ENCODE data around the gene UBE3C. TPM values are rescaled to one million over a fixed set of nuclear protein-coding genes. Genes with fewer than 3 reads are reported as not detected.

The UBE3C gene
- total and polyA plus RNA-seq, 9 of the 15 experiments (the other 6 are each of a cell fraction or from before 2014, with no cell fraction given): 9.6 to 91.7 (median 75.4) TPM

- TF ChIP-seq POLR2AphosphoS2 (IDR thresholded peaks at IDR 0.05; ENCODE audit: low read length): peak; percentile 53; the same call in 1 of the 2 replicates
- no peak for TF ChIP-seq NFE2 (IDR thresholded peaks at IDR 0.05; ENCODE audit: low read depth)
- peak; percentile 56; the same call in 1 of the 2 replicates for TF ChIP-seq POLR2G (IDR thresholded peaks at IDR 0.05; ENCODE audit: low read depth, low read length)
Observed at GRCh38 chr7:157271315-157271990, 132.7 kb downstream of the UBE3C start (continued).

DNA sequence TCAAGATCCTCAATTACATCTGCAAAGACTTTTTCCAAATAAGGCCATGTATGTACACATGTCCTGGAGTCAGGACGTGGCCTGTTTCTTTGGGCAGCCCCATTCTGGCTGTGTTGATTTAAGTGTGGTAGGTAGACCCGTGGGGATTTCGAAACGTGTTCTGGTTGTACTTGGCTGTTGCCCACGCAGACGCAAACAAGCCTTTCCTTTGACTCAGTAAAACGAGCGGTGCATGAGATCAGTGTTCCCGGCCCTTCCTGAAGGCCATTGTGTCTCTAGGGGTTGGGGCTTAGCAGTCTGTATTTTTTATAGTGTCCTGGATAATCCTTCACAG lies 133.2 kb downstream of the UBE3C start:
- Histone ChIP-seq H3K4me1 (replicated peaks in 1 of 2; ENCODE audit: control insufficient read depth in 2 of 2, insufficient read depth in 2 of 2, low read length in 2 of 2) (peaks cover 4 to 23% of the 10 kb centered on the region in 2 experiments; a peak in 4 of 5 replicates), H4K20me1 (replicated peaks; ENCODE audit: control insufficient read depth, insufficient read depth, low read length) (no peaks in the 10 kb centered on the region; the same call in 1 of the 2 replicates), H3K27ac (ENCODE audit: extremely low read depth, low read depth, low read length) (no peak overlapping the region), H3K27me3 (ENCODE audit: control insufficient read depth in 2 of 2, insufficient read depth in 2 of 2, low read length in 2 of 2) (no peaks in the 10 kb centered on the region), H2AFZ (ENCODE audit: low read depth, low read length) (no peak overlapping the region), H3K4me2 (ENCODE audit: insufficient read depth, low read length) (no peak overlapping the region), H3K9ac (ENCODE audit: insufficient read depth in 1 of 2, low read depth in 2 of 2, low read length in 2 of 2) (no peak overlapping the region), H3K79me2 (ENCODE audit: control insufficient read depth, insufficient read depth, low read length) (no peaks in the 10 kb centered on the region), H3K9me3 (replicated peaks; ENCODE audit: control insufficient read depth, insufficient read depth, low read depth, low read length) (no peaks in the 10 kb centered on the region), H3K9me1 (ENCODE audit: control insufficient read depth, insufficient read depth, low read length) (no peaks in the 10 kb centered on the region), H3K4me3 (no peak overlapping the region), H3K36me3 (ENCODE audit: control insufficient read depth, insufficient read depth, low read length) (peaks cover 51% of the 10 kb centered on the region)
- ChIA-PET POLR2A (interaction anchor here (0.7 kb wide), 1 partner anchor 249 kb away, joined by 3 read pairs; no protein-coding TSS in a partner anchor), CTCF (ENCODE audit: low intra/inter-chr PET ratio) (no interaction called here)
- 72% methylated on average over 9 of the region's 9 CpGs for WGBS (ENCODE audit: insufficient coverage, low coverage, missing lambda C conversion rate)
- in situ Hi-C loops (cut with MboI): loop anchor here (10.0 kb wide), 1 partner anchor 1467 kb away; no protein-coding TSS in a partner anchor
- intact Hi-C loops (cut with micrococcal nuclease): loop anchor here (2.0 to 5.0 kb wide), 4 partner anchors 70 to 1475 kb away; no protein-coding TSS in a partner anchor
- ATAC-seq (no peak), FAIRE-seq (no peak), DNase-seq (ENCODE audit: extremely low read depth in 1 of 4, low spot score in 3 of 4) (peak in 1 of 4 experiments; percentile 6)
- TF ChIP-seq CEBPB (tag; IDR thresholded peaks at IDR 0.05) (peak; percentile 45; the same call in 1 of the 2 replicates), BCOR (IDR thresholded peaks at IDR 0.05) (no peak), ZBTB17 (CRISPR knock-in tag; IDR thresholded peaks at IDR 0.05) (no peak), CEBPG (CRISPR knock-in tag; IDR thresholded peaks at IDR 0.05) (no peak), CEBPG (tag; conservative IDR thresholded peaks at IDR 0.05 in 1 of 2, IDR thresholded peaks at IDR 0.05 in 1 of 2) (peak in 1 of 2 experiments; percentile 27; a peak in 1 of 4 replicates), SRF (CRISPR knock-in tag; IDR thresholded peaks at IDR 0.05) (no peak), ZNF316 (IDR thresholded peaks at IDR 0.05) (no peak)
- TF ChIP-seq, protein P1, sequence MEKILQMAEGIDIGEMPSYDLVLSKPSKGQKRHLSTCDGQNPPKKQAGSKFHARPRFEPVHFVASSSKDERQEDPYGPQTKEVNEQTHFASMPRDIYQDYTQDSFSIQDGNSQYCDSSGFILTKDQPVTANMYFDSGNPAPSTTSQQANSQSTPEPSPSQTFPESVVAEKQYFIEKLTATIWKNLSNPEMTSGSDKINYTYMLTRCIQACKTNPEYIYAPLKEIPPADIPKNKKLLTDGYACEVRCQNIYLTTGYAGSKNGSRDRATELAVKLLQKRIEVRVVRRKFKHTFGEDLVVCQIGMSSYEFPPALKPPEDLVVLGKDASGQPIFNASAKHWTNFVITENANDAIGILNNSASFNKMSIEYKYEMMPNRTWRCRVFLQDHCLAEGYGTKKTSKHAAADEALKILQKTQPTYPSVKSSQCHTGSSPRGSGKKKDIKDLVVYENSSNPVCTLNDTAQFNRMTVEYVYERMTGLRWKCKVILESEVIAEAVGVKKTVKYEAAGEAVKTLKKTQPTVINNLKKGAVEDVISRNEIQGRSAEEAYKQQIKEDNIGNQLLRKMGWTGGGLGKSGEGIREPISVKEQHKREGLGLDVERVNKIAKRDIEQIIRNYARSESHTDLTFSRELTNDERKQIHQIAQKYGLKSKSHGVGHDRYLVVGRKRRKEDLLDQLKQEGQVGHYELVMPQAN (IDR thresholded peaks at IDR 0.05; ENCODE audit: borderline replicate concordance): no peak
- no TSS peak for BruUV-seq (replicated peaks)

Measured in K562 (cell line).